ENCODE results near the gene ALDH16A1. TPM values are rescaled to one million over a fixed set of nuclear protein-coding genes. Genes with fewer than 3 reads are reported as not detected.

Gene ALDH16A1
- total and polyA plus RNA-seq, 10 of the 15 experiments (the other 5 are each of a cell fraction or from before 2014, with no cell fraction given): 1.7 to 49.3 (median 18.1) TPM

GRCh38 chr19:49427339-49427738, 25.7 kb upstream of the ALDH16A1 start:
- Histone ChIP-seq H3K27me3 (replicated peaks in 1 of 2; ENCODE audit: control insufficient read depth in 2 of 2, insufficient read depth in 2 of 2, low read length in 1 of 2) (peaks cover 17 to 31% of the 10 kb centered on the region in 2 experiments), H2AFZ (ENCODE audit: control insufficient read depth, low read depth, low read length) (no peak overlapping the region), H3K79me2 (ENCODE audit: control insufficient read depth, insufficient read depth, low read length) (no peaks in the 10 kb centered on the region), H3K4me1 (ENCODE audit: control insufficient read depth, insufficient read depth, low read length) (peaks cover 4% of the 10 kb centered on the region), H3K36me3 (ENCODE audit: control insufficient read depth in 2 of 2, insufficient read depth in 2 of 2, low read length in 1 of 2) (no peaks in the 10 kb centered on the region), H3K9me3 (replicated peaks; ENCODE audit: control insufficient read depth, insufficient read depth, low read length) (no peaks in the 10 kb centered on the region), H3K27ac (ENCODE audit: control insufficient read depth, insufficient read depth) (no peak overlapping the region), H3K9ac (ENCODE audit: control insufficient read depth, insufficient read depth, low read length) (no peak overlapping the region), H4K20me1 (ENCODE audit: control insufficient read depth, insufficient read depth) (no peaks in the 10 kb centered on the region), H3K4me2 (ENCODE audit: control insufficient read depth, insufficient read depth) (no peak overlapping the region), H3K4me3 (no peak overlapping the region)
- RAD21 ChIA-PET (ENCODE audit: unreplicated experiment): interaction anchor here (0.7 kb wide), 1 partner anchor 39 kb away, joined by 3 read pairs; the partner anchor contains the start of gene KASH5
- SMC1A ChIA-PET (ENCODE audit: uncharacterized antibody, unreplicated experiment): no interaction called here
- no peak for DNase-seq (ENCODE audit: low read depth, low spot score)
- POLR2A ChIA-PET: interaction anchor here (0.5 kb wide), 1 partner anchor 176 kb away, joined by 3 read pairs; no protein-coding TSS in a partner anchor
- no TSS peak for BruUV-seq (replicated peaks)
- intact Hi-C loops (cut with micrococcal nuclease; ENCODE audit: unreplicated experiment): no loop called here
- in situ Hi-C loops (cut with MboI): no loop called here
- no peak for FAIRE-seq
- WGBS (ENCODE audit: insufficient coverage, insufficient replicate concordance, low lambda C conversion rate, missing lambda C conversion rate): 40% methylated on average over 10 of the region's 12 CpGs
- TF ChIP-seq CHD2 (IDR thresholded peaks at IDR 0.05; ENCODE audit: borderline replicate concordance, low read depth, low read length) (no peak), ETV6 (conservative IDR thresholded peaks at IDR 0.05 in 1 of 2, IDR thresholded peaks at IDR 0.05 in 1 of 2; ENCODE audit: borderline replicate concordance in 1 of 2, low read depth in 1 of 2) (no peak), MYC (IDR thresholded peaks at IDR 0.05; ENCODE audit: insufficient read depth, insufficient read length, insufficient replicate concordance, low read length, severe bottlenecking) (no peak), E2F4 (IDR thresholded peaks at IDR 0.05; ENCODE audit: low read depth, low read length) (no peak), PRDM15 (CRISPR knock-in tag; IDR thresholded peaks at IDR 0.05) (no peak)
- ATAC-seq: no peak
- CTCF ChIA-PET: interaction anchor here (1.1 to 3.3 kb wide), 3 partner anchors 9 to 36 kb away, joined by 3 to 17 read pairs (median 3); no protein-coding TSS in a partner anchor

Measured in GM12878 (cell line).